WTC11 (cell line): Measurements from ENCODE around the gene VARS2. TPM values are rescaled to one million over a fixed set of nuclear protein-coding genes. Genes with fewer than 3 reads are reported as not detected.
A peak's percentile ranks its signal among the peaks of the same experiment; 100 is the strongest.
"Not testable (repeated sequence)": the region's sequence is repeated elsewhere in the genome, so short reads cannot be mapped to it uniquely, and the experiment has no call there.

Source experiments
- ATAC-seq: fragments of 200-7000 bp; cut with Tn5 transposase; 2 replicates; pipeline ENCODE4 v1.10.0; 2021; ENCODE audit warnings: mild to moderate bottlenecking, moderate library complexity
- CTCF ChIA-PET: fragments of 300-600 bp; sonication (Branson Sonifier 250); formaldehyde crosslinking; loops from one replicate; lab custom pipeline; 2021; ENCODE audit warnings: antibody characterized with exemption; lab: Charles Lee
- POLR2A ChIA-PET: fragments of 350-600 bp; sonication (Branson Sonifier 250); formaldehyde crosslinking; loops from one replicate; lab custom pipeline; 2021; ENCODE audit warnings: antibody characterized with exemption; lab: Charles Lee
- DNase-seq: peaks from one replicate; pipeline ENCODE4 v3.0.0; 2021; ENCODE audit warnings: low spot score
- H3K27ac Mint-ChIP-seq: 2 replicates; pipeline ENCODE4 v1.8.0; 2021; ENCODE audit warnings: mixed read lengths
- H3K27me3 Mint-ChIP-seq: 2 replicates; pipeline ENCODE4 v1.8.0; 2021; ENCODE audit warnings: low read depth, mild to moderate bottlenecking, moderate library complexity, mixed read lengths
- H3K36me3 Mint-ChIP-seq: 2 replicates; pipeline ENCODE4 v1.8.0; 2021; ENCODE audit warnings: mixed read lengths
- H3K4me1 Mint-ChIP-seq: 2 replicates; pipeline ENCODE4 v1.8.0; 2022; ENCODE audit warnings: mixed read lengths
- H3K4me3 Mint-ChIP-seq: 2 replicates; pipeline ENCODE4 v1.8.0; 2021; ENCODE audit warnings: mild to moderate bottlenecking, moderate library complexity, mixed read lengths
- H3K9me3 Mint-ChIP-seq: 2 replicates; pipeline ENCODE4 v1.8.0; 2021; ENCODE audit warnings: mixed read lengths
- ATF2 ChIP-seq: sonication (generic); formaldehyde crosslinking; IDR thresholded peaks from 2 replicates; pipeline ENCODE4 v1.8.1; 2022; ENCODE audit warnings: low read depth, missing genetic modification reagents, borderline replicate concordance
- ATF3 ChIP-seq: sonication (generic); formaldehyde crosslinking; conservative IDR thresholded peaks from 2 replicates; pipeline ENCODE4 v1.8.1; 2022; ENCODE audit warnings: mild to moderate bottlenecking, missing genetic modification reagents
- ATF6 ChIP-seq: sonication (generic); formaldehyde crosslinking; IDR thresholded peaks from 2 replicates; pipeline ENCODE4 v1.8.1; 2023; ENCODE audit warnings: mild to moderate bottlenecking, missing genetic modification reagents
- CREB1 ChIP-seq: sonication (generic); formaldehyde crosslinking; IDR thresholded peaks from 2 replicates; pipeline ENCODE4 v1.8.0; 2023; ENCODE audit warnings: mild to moderate bottlenecking, missing genetic modification reagents
- ELF4 ChIP-seq: sonication (generic); formaldehyde crosslinking; IDR thresholded peaks from 2 replicates; pipeline ENCODE4 v1.8.1; 2022; ENCODE audit warnings: low read depth, mild to moderate bottlenecking, moderate library complexity, missing genetic modification reagents
- ETV6 ChIP-seq: sonication (generic); formaldehyde crosslinking; IDR thresholded peaks from 2 replicates; pipeline ENCODE4 v1.8.1; 2022; ENCODE audit warnings: mild to moderate bottlenecking, missing genetic modification reagents
- GTF2I ChIP-seq: fragments of 250-450 bp; sonication (Bioruptor Pico); conservative IDR thresholded peaks from 2 replicates; pipeline ENCODE4 v1.4.0; 2021; ENCODE audit warnings: mild to moderate bottlenecking
- HMGA2 ChIP-seq: fragments of 250-450 bp; sonication (Bioruptor Pico); IDR thresholded peaks from 2 replicates; pipeline ENCODE4 v1.4.0; 2021; ENCODE audit warnings: mild to moderate bottlenecking, moderate library complexity
- IRF1 ChIP-seq: sonication (generic); formaldehyde crosslinking; IDR thresholded peaks from 2 replicates; pipeline ENCODE4 v1.8.0; 2023; ENCODE audit warnings: missing genetic modification reagents
- MAX ChIP-seq: sonication (generic); formaldehyde crosslinking; IDR thresholded peaks from 2 replicates; pipeline ENCODE4 v1.8.0; 2022; ENCODE audit warnings: mild to moderate bottlenecking, missing genetic modification reagents
- MXD4 ChIP-seq: fragments of 250-450 bp; sonication (Bioruptor Pico); IDR thresholded peaks from 2 replicates; pipeline ENCODE4 v1.8.0; 2021; ENCODE audit warnings: mild to moderate bottlenecking, moderate library complexity, borderline replicate concordance
- NFATC4 ChIP-seq: fragments of 250-450 bp; sonication (Bioruptor Pico); IDR thresholded peaks from 2 replicates; pipeline ENCODE4 v1.9.0; 2021; ENCODE audit warnings: mild to moderate bottlenecking
- NR1H2 ChIP-seq: sonication (generic); formaldehyde crosslinking; IDR thresholded peaks from 2 replicates; pipeline ENCODE4 v1.9.0; 2021; ENCODE audit warnings: mild to moderate bottlenecking, moderate library complexity, missing genetic modification reagents
- PRRX2 ChIP-seq: fragments of 250-450 bp; sonication (Bioruptor Pico); IDR thresholded peaks from 2 replicates; pipeline ENCODE4 v1.8.0; 2021; ENCODE audit warnings: mild to moderate bottlenecking
- RELA ChIP-seq: sonication (generic); formaldehyde crosslinking; IDR thresholded peaks from 2 replicates; pipeline ENCODE4 v1.8.1; 2022; ENCODE audit warnings: missing genetic modification reagents, mild to moderate bottlenecking, borderline replicate concordance
- TEAD4 ChIP-seq: sonication (generic); formaldehyde crosslinking; IDR thresholded peaks from 2 replicates; pipeline ENCODE4 v1.8.0; 2022; ENCODE audit warnings: mild to moderate bottlenecking, missing genetic modification reagents
- TP53 ChIP-seq: sonication (generic); formaldehyde crosslinking; IDR thresholded peaks from 2 replicates; pipeline ENCODE4 v1.8.1; 2023; ENCODE audit warnings: mild to moderate bottlenecking, missing genetic modification reagents
- ZBTB43 ChIP-seq: sonication (generic); formaldehyde crosslinking; IDR thresholded peaks from 2 replicates; pipeline ENCODE4 v1.8.1; 2023; ENCODE audit warnings: mild to moderate bottlenecking, missing genetic modification reagents
- ZNF121 ChIP-seq: sonication (generic); formaldehyde crosslinking; IDR thresholded peaks from 2 replicates; pipeline ENCODE4 v1.8.0; 2023; ENCODE audit warnings: missing genetic modification reagents
- total RNA-seq: library from RNA; stranded (reverse); gene quantifications from 3 replicates; pipeline ENCODE4 v1.2.3, GENCODE V29; 2021

VARS2 gene
- total RNA-seq, 1 experiment from 2014 or later: 65.6 TPM

- TF ChIP-seq IRF1: no peak
- peak; percentile 81 for TF ChIP-seq MAX (CRISPR knock-in tag)
- no peak for TF ChIP-seq MXD4 (CRISPR knock-in tag)
- TF ChIP-seq ETV6 (CRISPR knock-in tag): peak; percentile 27; the same call in 1 of the 2 replicates
Measured at GRCh38 chr6:30907758-30908591, 6.1 kb upstream of the VARS2 start, which contains the start of gene GTF2H4 (continued).

GRCh38 chr6:30908700-30909099, 5.3 kb upstream of the VARS2 start:
- peak overlapping the region; percentile 100 for H3K4me3 Mint-ChIP-seq
- peak overlapping the region; percentile 75; the same call in 1 of the 2 replicates for H3K27ac Mint-ChIP-seq
- DNase-seq (no peak), ATAC-seq (no peak)
- no peaks in the 10 kb centered on the region for H3K9me3 Mint-ChIP-seq
- POLR2A ChIA-PET: interaction anchor here (0.6 to 1.4 kb wide), 2 partner anchors 73 to 162 kb away, joined by 3 to 7 read pairs; no protein-coding TSS in a partner anchor
- H3K4me1 Mint-ChIP-seq: peaks cover 19% of the 10 kb centered on the region
- CTCF ChIA-PET: interaction anchor here (1.1 to 2.0 kb wide), 6 partner anchors 26 to 229 kb away, joined by 3 to 18 read pairs (median 6); no protein-coding TSS in a partner anchor
- H3K27me3 Mint-ChIP-seq: no peaks in the 10 kb centered on the region; the same call in 1 of the 2 replicates
- H3K36me3 Mint-ChIP-seq: peaks cover 19% of the 10 kb centered on the region
- no peak for TF ChIP-seq ATF6 (CRISPR knock-in tag)
- TF ChIP-seq GTF2I: no peak
- no peak for TF ChIP-seq ATF3
- no peak for TF ChIP-seq ZNF121 (CRISPR knock-in tag)
- TF ChIP-seq HMGA2: no peak
- no peak for TF ChIP-seq TP53 (CRISPR knock-in tag)
- TF ChIP-seq TEAD4 (CRISPR knock-in tag): no peak
- TF ChIP-seq ZBTB43 (CRISPR knock-in tag): no peak
- no peak for TF ChIP-seq RELA (CRISPR knock-in tag)
- no peak for TF ChIP-seq NR1H2
- no peak for TF ChIP-seq ATF2 (CRISPR knock-in tag)
- TF ChIP-seq CREB1: no peak
- no peak for TF ChIP-seq ELF4 (CRISPR knock-in tag)
- TF ChIP-seq NFATC4 (CRISPR knock-in tag): no peak
- TF ChIP-seq PRRX2 (CRISPR knock-in tag): no peak

GRCh38 chr6:30910473-30910872, 3.6 kb upstream of the VARS2 start:
- POLR2A ChIA-PET, CTCF ChIA-PET: not testable (repeated sequence)
- 0 out of 2 replicates have a peak overlapping the region, but pooled peaks have one; percentile 24 for H3K4me3 Mint-ChIP-seq

More at GRCh38 chr6:30910473-30910872, 3.6 kb upstream of the VARS2 start:
- H3K4me1 Mint-ChIP-seq: peaks cover 30% of the 10 kb centered on the region
- not testable (repeated sequence) for H3K9me3 Mint-ChIP-seq, DNase-seq, H3K27ac Mint-ChIP-seq, H3K27me3 Mint-ChIP-seq, ATAC-seq
- H3K36me3 Mint-ChIP-seq: peaks cover 19% of the 10 kb centered on the region
